ENCODE data around the gene BSX.

The BSX gene

DNA sequence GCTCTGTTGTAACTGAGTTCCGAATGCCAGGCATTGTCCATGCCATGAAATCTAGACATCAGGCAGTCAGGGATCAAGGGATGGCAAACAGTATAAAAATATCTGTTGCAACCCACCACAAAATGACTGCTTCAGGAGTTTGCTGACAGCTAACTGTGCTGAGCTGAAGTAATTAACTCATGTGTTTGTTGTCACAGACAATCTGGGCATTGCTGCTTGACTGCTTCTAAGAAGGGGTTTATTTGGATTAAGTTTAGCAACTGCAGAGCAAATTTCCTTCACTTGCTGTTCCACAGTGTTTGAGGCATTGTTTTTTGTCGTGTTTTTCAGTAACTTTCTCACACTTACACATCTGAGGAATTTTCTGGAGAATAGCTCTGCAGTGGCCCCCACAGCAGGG is 30.4 kb downstream of the BSX start:
- DNase-seq = no peak

DNA sequence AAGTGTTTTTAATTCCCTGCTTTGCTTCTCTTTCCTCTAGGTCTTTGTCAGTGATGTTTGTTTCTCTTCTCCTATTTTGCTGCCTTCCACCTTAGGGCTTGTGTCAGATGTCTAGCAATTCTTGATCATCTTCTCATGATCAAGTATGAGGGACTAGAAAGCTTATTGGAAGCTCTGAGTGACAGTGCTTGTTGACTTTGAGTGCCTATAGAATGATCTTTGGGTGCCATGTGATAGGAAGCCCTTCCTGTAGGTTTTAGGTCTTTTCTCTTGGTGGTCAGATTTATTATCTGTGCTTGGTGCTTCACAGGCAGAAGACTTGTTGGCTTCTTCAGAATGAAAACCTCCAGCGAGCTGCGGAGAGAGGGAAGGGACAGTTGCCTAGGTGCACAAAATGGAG is 43.1 kb downstream of the BSX start:
- DNase-seq = no peak

DNA sequence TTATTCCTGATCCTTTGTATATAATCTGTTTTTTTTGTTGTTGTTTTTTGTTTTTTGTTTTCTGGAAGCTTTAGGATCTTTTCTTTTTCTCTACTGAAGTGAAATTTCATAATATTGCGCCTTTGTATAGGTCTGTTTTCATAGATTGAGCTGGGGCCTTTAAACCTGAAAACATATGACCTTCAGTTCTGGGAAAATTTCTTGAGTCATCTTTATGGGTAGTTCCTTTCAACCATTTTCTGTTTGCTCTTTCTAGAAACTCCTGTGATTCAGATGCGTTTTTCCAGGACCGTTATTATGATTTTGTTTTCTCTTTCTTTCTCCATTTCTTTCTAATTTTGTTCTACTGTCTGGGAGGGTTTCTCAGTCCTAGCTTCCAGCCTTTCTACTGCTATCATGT is 43.7 kb downstream of the BSX start:
- peak; percentile 12 to 65 (median 41) for DNase-seq

DNA sequence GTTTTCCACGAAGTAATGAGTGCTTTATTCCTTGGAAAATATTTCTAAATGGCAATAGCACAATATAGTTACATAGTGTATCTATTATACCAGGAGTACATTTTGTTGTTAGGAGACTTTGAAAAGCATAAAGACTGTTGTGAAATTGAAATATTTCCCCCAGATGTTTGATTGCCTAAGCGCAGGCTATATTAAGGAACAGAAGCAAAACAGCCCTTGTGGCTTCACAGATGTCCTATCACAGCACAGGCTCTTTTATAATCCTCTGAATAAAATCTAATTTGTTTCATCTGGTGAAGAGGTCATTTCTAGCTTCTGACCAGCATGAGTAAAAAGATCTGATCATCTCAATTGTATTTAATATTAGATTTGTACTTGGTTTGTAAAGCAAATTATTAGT is 48.2 kb downstream of the BSX start:
- DNase-seq = peak in 2 of 3 donors; percentile 45 to 48

DNA sequence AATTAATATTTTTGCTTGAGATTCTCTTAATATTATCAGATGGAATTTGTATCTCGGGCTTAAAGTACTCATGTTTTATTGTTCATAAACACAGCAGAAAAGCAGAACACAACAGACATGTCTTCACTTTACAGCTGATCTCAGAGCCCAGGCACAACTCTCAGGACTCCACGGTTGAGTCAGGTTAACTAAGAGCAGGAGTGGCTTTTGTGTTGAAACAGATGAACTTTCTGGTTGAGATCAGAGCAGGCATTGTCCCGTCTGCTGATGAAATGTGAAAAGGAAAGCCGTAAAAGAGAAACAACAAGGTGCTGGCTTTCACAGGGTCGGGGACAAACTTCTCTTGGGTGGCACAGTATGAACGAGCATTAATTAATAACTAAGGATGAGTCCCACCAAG is 50.1 kb downstream of the BSX start:
- DNase-seq = no peak

All from suppressor macrophage treated with lipopolysaccharide for 1 hour (primary cell).